Muscle of leg (tissue), 9 donors: ENCODE data around the gene CRACR2B. TPM values are rescaled to one million over a fixed set of nuclear protein-coding genes. Genes with fewer than 3 reads are reported as not detected.

ENCODE experiments used
- polyA plus RNA-seq, 8 donors: library from polyadenylated mRNA; unstranded; fragments of 120-200 nt; gene quantifications; one replicate each; pipeline versions ENCODE4 v1.2.1 to v1.2.3, GENCODE V29; 2013; ENCODE audit warnings: inconsistent platforms in 1 of 8, low replicate concordance in 1 of 8; ENCODE audit not compliant: insufficient read length in 8 of 8, insufficient read depth in 1 of 8
- total RNA-seq: library from RNA; stranded (reverse); fragments of 120-200 nt; gene quantifications from one replicate; pipeline ENCODE4 v1.2.4, GENCODE V29; 2013

Gene CRACR2B
- total and polyA plus RNA-seq, 9 donors = 6.9 to 22.0 (median 12.8) TPM

Other genes starting within 250 kb of the CRACR2B start
- 11.3 TPM for gene IRF7, start 212.0 kb upstream of the CRACR2B start, total RNA-seq
- gene IRF7, start 212.0 kb upstream of the CRACR2B start, polyA plus RNA-seq = 10 to 100 TPM in 3 of 8 donors, 1 to 10 TPM in 5; 7.8 to 14.7 (median 9.6) TPM
- gene CDHR5, start 203.0 kb upstream of the CRACR2B start, total RNA-seq = 0.75 TPM
- 10 to 100 TPM in 1 of 8 donors, 1 to 10 TPM in 6, under 1 TPM in 1; 0.65 to 33.7 (median 1.4) TPM for gene CDHR5, start 203.0 kb upstream of the CRACR2B start, polyA plus RNA-seq
- 55.2 TPM for gene SCT, start 200.7 kb upstream of the CRACR2B start, total RNA-seq
- 100 to 1,000 TPM in 2 of 8 donors, 10 to 100 TPM in 6; 37.0 to 126 (median 66.4) TPM for gene SCT, start 200.7 kb upstream of the CRACR2B start, polyA plus RNA-seq
- gene DRD4, start 190.7 kb upstream of the CRACR2B start, total RNA-seq = 0.22 TPM
- 1 to 10 TPM in 2 of 8 donors, under 1 TPM in 6; 0.18 to 2.0 (median 0.83) TPM for gene DRD4, start 190.7 kb upstream of the CRACR2B start, polyA plus RNA-seq
- gene DEAF1, start 132.7 kb upstream of the CRACR2B start, total RNA-seq = 22.7 TPM
- gene DEAF1, start 132.7 kb upstream of the CRACR2B start, polyA plus RNA-seq = 10 to 100 TPM; 29.3 to 38.9 (median 31.7) TPM
- gene TMEM80, start 132.1 kb upstream of the CRACR2B start, total RNA-seq = 11.8 TPM
- gene TMEM80, start 132.1 kb upstream of the CRACR2B start, polyA plus RNA-seq = 10 to 100 TPM; 10.1 to 26.0 (median 20.1) TPM
- gene EPS8L2, start 121.7 kb upstream of the CRACR2B start, total RNA-seq = 1.6 TPM
- gene EPS8L2, start 121.7 kb upstream of the CRACR2B start, polyA plus RNA-seq = 10 to 100 TPM in 1 of 8 donors, 1 to 10 TPM in 7; 1.5 to 14.1 (median 2.2) TPM
- gene TALDO1, start 80.5 kb upstream of the CRACR2B start, total RNA-seq = 62.7 TPM
- 10 to 100 TPM; 60.2 to 79.9 (median 71.3) TPM for gene TALDO1, start 80.5 kb upstream of the CRACR2B start, polyA plus RNA-seq
- gene GATD1, start 50.4 kb upstream of the CRACR2B start, total RNA-seq = 18.1 TPM
- gene GATD1, start 50.4 kb upstream of the CRACR2B start, polyA plus RNA-seq = 10 to 100 TPM; 38.9 to 53.2 (median 44.8) TPM
- 0.04 TPM for gene CEND1, start 37.8 kb upstream of the CRACR2B start, total RNA-seq
- 1 to 10 TPM in 1 of 8 donors, under 1 TPM in 7; 0.36 to 1.5 (median 0.56) TPM for gene CEND1, start 37.8 kb upstream of the CRACR2B start, polyA plus RNA-seq
- 5.4 TPM for gene SLC25A22, start 29.6 kb upstream of the CRACR2B start, total RNA-seq
- 10 to 100 TPM; 10.4 to 15.8 (median 14.2) TPM for gene SLC25A22, start 29.6 kb upstream of the CRACR2B start, polyA plus RNA-seq
- gene PIDD1, start 22.7 kb upstream of the CRACR2B start, total RNA-seq = 3.9 TPM
- 10 to 100 TPM in 4 of 8 donors, 1 to 10 TPM in 4; 5.5 to 13.7 (median 10.0) TPM for gene PIDD1, start 22.7 kb upstream of the CRACR2B start, polyA plus RNA-seq
- gene RPLP2, start 18.0 kb upstream of the CRACR2B start, total RNA-seq = 2,004 TPM
- gene RPLP2, start 18.0 kb upstream of the CRACR2B start, polyA plus RNA-seq = 1,000 to 10,000 TPM; 1,485 to 2,136 (median 1,739) TPM
- 9.0 TPM for gene PNPLA2, start 9.0 kb upstream of the CRACR2B start, total RNA-seq
- 10 to 100 TPM; 19.4 to 46.1 (median 28.4) TPM for gene PNPLA2, start 9.0 kb upstream of the CRACR2B start, polyA plus RNA-seq
- gene CD151, start 5.0 kb downstream of the CRACR2B start, total RNA-seq = 147 TPM
- 100 to 1,000 TPM; 133 to 178 (median 151) TPM for gene CD151, start 5.0 kb downstream of the CRACR2B start, polyA plus RNA-seq
- gene POLR2L, start 14.6 kb downstream of the CRACR2B start, total RNA-seq = 97.7 TPM
- 100 to 1,000 TPM; 114 to 147 (median 125) TPM for gene POLR2L, start 14.6 kb downstream of the CRACR2B start, polyA plus RNA-seq
- gene TSPAN4, start 14.9 kb downstream of the CRACR2B start, total RNA-seq = 60.3 TPM
- gene TSPAN4, start 14.9 kb downstream of the CRACR2B start, polyA plus RNA-seq = 10 to 100 TPM; 48.0 to 75.9 (median 65.1) TPM
- 30.5 TPM for gene CHID1, start 82.9 kb downstream of the CRACR2B start, total RNA-seq
- gene CHID1, start 82.9 kb downstream of the CRACR2B start, polyA plus RNA-seq = 10 to 100 TPM; 60.4 to 77.4 (median 68.5) TPM
- gene AP2A2, start 98.0 kb downstream of the CRACR2B start, total RNA-seq = 18.5 TPM
- gene AP2A2, start 98.0 kb downstream of the CRACR2B start, polyA plus RNA-seq = 10 to 100 TPM; 38.3 to 61.4 (median 48.0) TPM
- not detected for gene MUC6, start 208.8 kb downstream of the CRACR2B start, total RNA-seq
- under 1 TPM; 0.09 to 0.61 (median 0.28) TPM for gene MUC6, start 208.8 kb downstream of the CRACR2B start, polyA plus RNA-seq
- gene MUC2, start 247.0 kb downstream of the CRACR2B start, total RNA-seq = not detected
- 1 to 10 TPM in 2 of 8 donors, under 1 TPM in 4, not detected in 2; 0.01 to 2.2 (median 0.04) TPM for gene MUC2, start 247.0 kb downstream of the CRACR2B start, polyA plus RNA-seq